ENCODE measurements around the gene SERPINA5. TPM values are rescaled to one million over a fixed set of nuclear protein-coding genes. Genes with fewer than 3 reads are reported as not detected.
"Not testable (repeated sequence)": the region's sequence is repeated elsewhere in the genome, so short reads cannot be mapped to it uniquely, and the experiment has no call there.

Gene SERPINA5
- total RNA-seq, 3 donors from 2014 or later (not counting 1 experiment from before 2014, with no cell fraction given) = not detected

DNA sequence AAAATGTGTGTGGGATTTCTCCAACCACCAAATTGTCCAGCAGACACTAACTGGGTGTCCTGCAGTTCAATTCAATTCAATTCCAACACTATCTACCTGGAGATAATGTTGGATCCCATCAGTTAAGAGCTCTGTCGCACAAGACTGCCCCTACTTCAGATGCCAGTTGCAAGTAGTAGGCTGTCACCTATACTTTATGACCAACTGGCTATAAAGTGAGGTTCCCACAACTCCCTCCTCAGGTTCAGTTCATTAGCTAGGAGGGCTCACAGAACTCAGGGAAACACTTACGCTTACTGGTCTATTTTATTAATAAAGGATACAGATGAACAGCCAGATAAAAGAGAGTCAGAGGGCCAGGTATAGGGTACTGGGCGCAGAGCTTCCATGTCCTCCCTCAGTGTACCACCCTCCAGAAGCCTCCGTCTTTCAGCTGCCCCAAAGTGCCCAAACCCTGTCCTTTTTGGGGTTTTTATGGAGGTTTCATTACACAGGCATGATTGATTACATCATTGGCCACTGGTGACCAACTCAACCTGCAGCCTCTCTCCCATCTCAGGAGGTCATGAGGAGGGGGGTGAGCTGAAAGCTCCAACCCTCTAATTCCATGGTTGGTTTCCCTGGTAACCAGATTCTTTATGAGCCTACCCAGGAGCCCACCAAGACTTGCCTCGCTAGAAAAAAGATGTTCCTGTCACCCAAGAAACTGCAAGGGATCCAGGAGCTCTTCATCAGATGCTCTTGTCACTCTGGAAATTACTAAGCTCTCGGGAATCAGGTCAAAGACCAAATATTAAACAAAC lies 7.5 kb upstream of the SERPINA5 start:
- H3K36me3 ChIP-seq (ENCODE audit: control insufficient read depth, insufficient read depth, low read length) = no peaks in the 10 kb centered on the region
- TF ChIP-seq, protein P1, sequence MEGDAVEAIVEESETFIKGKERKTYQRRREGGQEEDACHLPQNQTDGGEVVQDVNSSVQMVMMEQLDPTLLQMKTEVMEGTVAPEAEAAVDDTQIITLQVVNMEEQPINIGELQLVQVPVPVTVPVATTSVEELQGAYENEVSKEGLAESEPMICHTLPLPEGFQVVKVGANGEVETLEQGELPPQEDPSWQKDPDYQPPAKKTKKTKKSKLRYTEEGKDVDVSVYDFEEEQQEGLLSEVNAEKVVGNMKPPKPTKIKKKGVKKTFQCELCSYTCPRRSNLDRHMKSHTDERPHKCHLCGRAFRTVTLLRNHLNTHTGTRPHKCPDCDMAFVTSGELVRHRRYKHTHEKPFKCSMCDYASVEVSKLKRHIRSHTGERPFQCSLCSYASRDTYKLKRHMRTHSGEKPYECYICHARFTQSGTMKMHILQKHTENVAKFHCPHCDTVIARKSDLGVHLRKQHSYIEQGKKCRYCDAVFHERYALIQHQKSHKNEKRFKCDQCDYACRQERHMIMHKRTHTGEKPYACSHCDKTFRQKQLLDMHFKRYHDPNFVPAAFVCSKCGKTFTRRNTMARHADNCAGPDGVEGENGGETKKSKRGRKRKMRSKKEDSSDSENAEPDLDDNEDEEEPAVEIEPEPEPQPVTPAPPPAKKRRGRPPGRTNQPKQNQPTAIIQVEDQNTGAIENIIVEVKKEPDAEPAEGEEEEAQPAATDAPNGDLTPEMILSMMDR (IDR thresholded peaks at IDR 0.05) = no peak
- no peaks in the 10 kb centered on the region for H3K4me1 Mint-ChIP-seq
- H3K27ac ChIP-seq (ENCODE audit: low read length) = no peak overlapping the region
- no peaks in the 10 kb centered on the region for H3K4me1 ChIP-seq (ENCODE audit: control insufficient read depth, insufficient read depth, low read length)
- DNase-seq = no peak
- no peaks in the 10 kb centered on the region for H3K9me3 ChIP-seq (ENCODE audit: control insufficient read depth, insufficient read depth, low read length)
- intact Hi-C loops (cut with micrococcal nuclease) = no loop called here
- H3K36me3 Mint-ChIP-seq = no peaks in the 10 kb centered on the region
- no peaks in the 10 kb centered on the region for H3K27me3 ChIP-seq (ENCODE audit: control insufficient read depth, insufficient read depth, low read length)
- H3K4me3 ChIP-seq (ENCODE audit: low read length) = no peak overlapping the region
- H3K27ac Mint-ChIP-seq = no peak overlapping the region
- ATAC-seq = no peak
- 79% methylated on average over 6 of the region's 6 CpGs for WGBS (ENCODE audit: insufficient coverage)
- H3K27me3 Mint-ChIP-seq (ENCODE audit: low read depth in 2 of 2) = no peaks in the 10 kb centered on the region
- no peaks in the 10 kb centered on the region for H3K9me3 Mint-ChIP-seq
- H3K4me3 Mint-ChIP-seq = no peak overlapping the region

DNA sequence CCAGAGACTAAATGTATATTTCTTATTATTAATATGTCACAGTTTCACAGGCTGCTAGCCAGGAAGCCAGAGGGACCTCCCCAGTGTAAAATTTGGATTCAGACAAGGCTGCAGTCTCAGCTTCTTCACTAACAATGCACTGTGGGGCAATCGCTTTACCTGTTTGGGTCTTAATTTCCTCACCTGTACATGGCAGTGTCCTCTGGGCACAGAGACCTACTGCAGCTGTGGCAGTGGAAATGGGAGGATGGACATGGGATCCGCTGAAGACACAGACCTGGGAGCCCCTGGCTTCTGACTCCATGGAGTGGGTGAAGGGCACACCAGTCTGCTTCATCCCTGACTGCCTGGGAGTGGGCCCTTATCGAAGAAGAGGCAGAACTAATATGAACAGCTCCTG lies 6.9 kb upstream of the SERPINA5 start:
- no peaks in the 10 kb centered on the region for H3K27me3 Mint-ChIP-seq (ENCODE audit: low read depth in 2 of 2)
- 88% methylated on average over 3 of the region's 3 CpGs for WGBS (ENCODE audit: insufficient coverage)
- Histone ChIP-seq H3K9me3 (ENCODE audit: control insufficient read depth, insufficient read depth, low read length) (no peaks in the 10 kb centered on the region), H3K27ac (ENCODE audit: low read length) (no peak overlapping the region), H3K4me1 (ENCODE audit: control insufficient read depth, insufficient read depth, low read length) (no peaks in the 10 kb centered on the region), H3K36me3 (ENCODE audit: control insufficient read depth, insufficient read depth, low read length) (no peaks in the 10 kb centered on the region), H3K27me3 (ENCODE audit: control insufficient read depth, insufficient read depth, low read length) (no peaks in the 10 kb centered on the region), H3K4me3 (ENCODE audit: low read length) (no peak overlapping the region)
- H3K4me3 Mint-ChIP-seq = no peak overlapping the region
- no peak for ATAC-seq
- intact Hi-C loops (cut with micrococcal nuclease) = no loop called here
- H3K9me3 Mint-ChIP-seq = no peaks in the 10 kb centered on the region
- no peaks in the 10 kb centered on the region for H3K4me1 Mint-ChIP-seq
- no peak overlapping the region for H3K27ac Mint-ChIP-seq
- DNase-seq = no peak
- H3K36me3 Mint-ChIP-seq = no peaks in the 10 kb centered on the region
- TF ChIP-seq, protein P1 (IDR thresholded peaks at IDR 0.05) = no peak

- H3K9me3 Mint-ChIP-seq = no peaks in the 10 kb centered on the region
- no peaks in the 10 kb centered on the region for H3K4me1 ChIP-seq (ENCODE audit: control insufficient read depth, insufficient read depth, low read length)
- H3K27me3 Mint-ChIP-seq (ENCODE audit: low read depth in 2 of 2) = no peaks in the 10 kb centered on the region
- TF ChIP-seq, protein P1 (IDR thresholded peaks at IDR 0.05) = no peak
- H3K36me3 ChIP-seq (ENCODE audit: control insufficient read depth, insufficient read depth, low read length) = no peaks in the 10 kb centered on the region
- DNase-seq = no peak
- H3K4me3 Mint-ChIP-seq = no peak overlapping the region
- H3K27me3 ChIP-seq (ENCODE audit: control insufficient read depth, insufficient read depth, low read length) = no peaks in the 10 kb centered on the region
- 84% methylated on average over 4 of the region's 5 CpGs for WGBS (ENCODE audit: insufficient coverage)
- no peak overlapping the region for H3K27ac ChIP-seq (ENCODE audit: low read length)
- no peaks in the 10 kb centered on the region for H3K36me3 Mint-ChIP-seq
- intact Hi-C loops (cut with micrococcal nuclease) = no loop called here
- H3K27ac Mint-ChIP-seq = no peak overlapping the region
- no peaks in the 10 kb centered on the region for H3K4me1 Mint-ChIP-seq
- H3K4me3 ChIP-seq (ENCODE audit: low read length) = no peak overlapping the region
- no peaks in the 10 kb centered on the region for H3K9me3 ChIP-seq (ENCODE audit: control insufficient read depth, insufficient read depth, low read length)
- ATAC-seq = no peak
These were observed 5.3 kb upstream of the SERPINA5 start for GRCh38 chr14:94575730-94576585.

- H3K36me3 Mint-ChIP-seq; intact Hi-C loops (cut with micrococcal nuclease); H3K9me3 Mint-ChIP-seq: not testable (repeated sequence)
These were observed 3.8 kb upstream of the SERPINA5 start for GRCh38 chr14:94577472-94577871.

More at GRCh38 chr14:94577472-94577871, 3.8 kb upstream of the SERPINA5 start:
- not testable (repeated sequence) for H3K27me3 Mint-ChIP-seq (ENCODE audit: low read depth in 2 of 2); H3K36me3 ChIP-seq (ENCODE audit: control insufficient read depth, insufficient read depth, low read length); H3K27ac ChIP-seq (ENCODE audit: low read length); H3K27ac Mint-ChIP-seq; H3K9me3 ChIP-seq (ENCODE audit: control insufficient read depth, insufficient read depth, low read length); H3K27me3 ChIP-seq (ENCODE audit: control insufficient read depth, insufficient read depth, low read length); H3K4me3 ChIP-seq (ENCODE audit: low read length); H3K4me1 Mint-ChIP-seq; DNase-seq; ATAC-seq; H3K4me1 ChIP-seq (ENCODE audit: control insufficient read depth, insufficient read depth, low read length); H3K4me3 Mint-ChIP-seq

Data from natural killer cell (primary cell).